HepG2 (cell line): ENCODE data around the gene SETD5. TPM values are rescaled to one million over a fixed set of nuclear protein-coding genes. Genes with fewer than 3 reads are reported as not detected.
A peak's percentile ranks its signal among the peaks of the same experiment; 100 is the strongest.

Experiments used
- CREM ChIP-seq, 2 experiments: sonication (generic) in 1 of 2; formaldehyde crosslinking in 1 of 2; IDR thresholded peaks; 2 replicates each; pipeline versions ENCODE4 v1.4.0 to v1.6.1; 2016 to 2020; ENCODE audit warnings: antibody characterized with exemption in 1 of 2, mild to moderate bottlenecking in 1 of 2, missing genetic modification reagents in 1 of 2
- EHMT2 ChIP-seq: fragments of 200-600 bp; sonication (generic); IDR thresholded peaks from 2 replicates; pipeline ENCODE4 v1.7.0; 2017; ENCODE audit warnings: antibody characterized with exemption, low read depth, low read length, borderline replicate concordance
- FOXM1 ChIP-seq: sonication (generic); formaldehyde crosslinking; IDR thresholded peaks from 2 replicates; pipeline ENCODE4 v1.5.0; 2020; ENCODE audit warnings: missing genetic modification reagents
- FOXO4 ChIP-seq: sonication (generic); formaldehyde crosslinking; conservative IDR thresholded peaks from 2 replicates; pipeline ENCODE4 v1.8.1; 2023; ENCODE audit warnings: missing genetic modification reagents
- HCFC1 ChIP-seq: fragments of 150-350 bp; IDR thresholded peaks from 2 replicates; pipeline ENCODE4 v1.6.1; 2014; ENCODE audit warnings: low read depth, low read length
- HMGA1 ChIP-seq: sonication (generic); formaldehyde crosslinking; conservative IDR thresholded peaks from 2 replicates; pipeline ENCODE4 v1.4.0; 2020; ENCODE audit warnings: missing genetic modification reagents
- KDM2A ChIP-seq: sonication (generic); formaldehyde crosslinking; IDR thresholded peaks from 2 replicates; pipeline ENCODE4 v1.4.0; 2020; ENCODE audit warnings: low read depth, missing genetic modification reagents, borderline replicate concordance
- RAD51 ChIP-seq: fragments of 450-650 bp; IDR thresholded peaks from 2 replicates; pipeline ENCODE4 v1.6.1; 2016; ENCODE audit warnings: borderline replicate concordance
- RFX3 ChIP-seq: IDR thresholded peaks from 2 replicates; pipeline ENCODE4 v1.6.1; 2016; ENCODE audit warnings: missing biosample characterization, missing genetic modification reagents
- SPEN ChIP-seq: sonication (generic); formaldehyde crosslinking; IDR thresholded peaks from 2 replicates; pipeline ENCODE4 v1.5.1; 2020; ENCODE audit warnings: low read depth, mild to moderate bottlenecking, missing genetic modification reagents
- YY1 ChIP-seq: IDR thresholded peaks from 2 replicates; pipeline ENCODE4 v1.6.1; 2011; ENCODE audit warnings: low read length, low read depth, moderate library complexity, mild to moderate bottlenecking; ENCODE audit not compliant: insufficient read depth, insufficient replicate concordance
- ZKSCAN5 ChIP-seq: sonication (generic); formaldehyde crosslinking; IDR thresholded peaks from 2 replicates; pipeline ENCODE4 v1.5.1; 2020; ENCODE audit warnings: mild to moderate bottlenecking, missing genetic modification reagents
- ZNF12 ChIP-seq: sonication (generic); formaldehyde crosslinking; IDR thresholded peaks from 2 replicates; pipeline ENCODE4 v1.5.0; 2020; ENCODE audit warnings: missing genetic modification reagents
- ZNF17 ChIP-seq: sonication (generic); formaldehyde crosslinking; IDR thresholded peaks from 2 replicates; pipeline ENCODE4 v1.5.0; 2020; ENCODE audit warnings: mild to moderate bottlenecking, missing genetic modification reagents
- ZNF317 ChIP-seq: sonication (generic); formaldehyde crosslinking; IDR thresholded peaks from 2 replicates; pipeline ENCODE4 v1.5.0; 2020; ENCODE audit warnings: mild to moderate bottlenecking, missing genetic modification reagents
- ZNF460 ChIP-seq: sonication (generic); formaldehyde crosslinking; IDR thresholded peaks from 2 replicates; pipeline ENCODE4 v1.5.1; 2020; ENCODE audit warnings: missing genetic modification reagents, mild to moderate bottlenecking, borderline replicate concordance
- ZNF614 ChIP-seq: IDR thresholded peaks from 2 replicates; pipeline ENCODE4 v1.6.1; 2018; ENCODE audit warnings: missing biosample characterization, missing genetic modification reagents, inconsistent platforms, borderline replicate concordance
- ZSCAN29 ChIP-seq: sonication (generic); formaldehyde crosslinking; conservative IDR thresholded peaks from 2 replicates; pipeline ENCODE4 v1.4.0; 2020; ENCODE audit warnings: mild to moderate bottlenecking, missing genetic modification reagents
- ZSCAN30 ChIP-seq: sonication (generic); formaldehyde crosslinking; IDR thresholded peaks from 2 replicates; pipeline ENCODE4 v1.5.0; 2020; ENCODE audit warnings: mild to moderate bottlenecking, missing genetic modification reagents
- polyA plus RNA-seq, 8 experiments: library from polyadenylated mRNA; depleted of rRNA in 3 of 8; stranded (reverse) in 7 of 8; unstranded in 1 of 8; fragments of >200 nt; fragmentation: Illumina TruSeq in 4 of 8; extraction: Trizol in 4 of 8; gene quantifications; 2 replicates each; pipeline versions ENCODE4 v1.2.1 to v1.2.3, GENCODE V29; 2011 to 2016; ENCODE audit warnings: low read depth in 4 of 8, missing spikeins in 1 of 8, mixed read lengths in 1 of 8; ENCODE audit not compliant: insufficient read depth in 1 of 8
- total RNA-seq, 5 experiments: library from RNA; depleted of rRNA; stranded (reverse); fragments of >200 nt; fragmentation: Illumina TruSeq; extraction: Trizol; gene quantifications; 2 replicates each; pipeline ENCODE4 v1.2.3, GENCODE V29; 2016; ENCODE audit warnings: low read depth in 1 of 5
- TF ChIP-seq, protein P1 (sequence below): sonication (generic); formaldehyde crosslinking; IDR thresholded peaks from 2 replicates; pipeline ENCODE4 v1.4.0; 2020; ENCODE audit warnings: missing genetic modification reagents
- TF ChIP-seq, protein P2 (sequence below): sonication (generic); formaldehyde crosslinking; conservative IDR thresholded peaks from 2 replicates; pipeline ENCODE4 v1.4.0; 2020; ENCODE audit warnings: missing genetic modification reagents
- TF ChIP-seq, protein P3 (sequence below): sonication (generic); formaldehyde crosslinking; IDR thresholded peaks from 2 replicates; pipeline ENCODE4 v1.4.0; 2020; ENCODE audit warnings: missing genetic modification reagents
- TF ChIP-seq, protein P4 (sequence below): sonication (generic); formaldehyde crosslinking; IDR thresholded peaks from 2 replicates; pipeline ENCODE4 v1.8.1; 2023; ENCODE audit warnings: mild to moderate bottlenecking, missing genetic modification reagents
- TF ChIP-seq, protein P5 (sequence below): IDR thresholded peaks from 2 replicates; pipeline ENCODE4 v1.6.1; 2016; ENCODE audit warnings: control low read depth

The SETD5 gene
- total and polyA plus RNA-seq, 2 of the 13 experiments (the other 11 are each of a cell fraction or from before 2014, with no cell fraction given): 46.8 to 95.8 TPM

GRCh38 chr3:9396301-9396631 lies 1.1 kb upstream of the SETD5 start (continued):
- TF ChIP-seq ZNF17 (CRISPR knock-in tag) (0 out of 2 replicates have a peak, but pooled peaks have one; percentile 71), SPEN (CRISPR knock-in tag) (no peak), RAD51 (no peak), YY1 (peak; percentile 19), KDM2A (CRISPR knock-in tag) (no peak), HCFC1 (no peak), FOXO4 (CRISPR knock-in tag) (no peak), EHMT2 (no peak), ZSCAN29 (CRISPR knock-in tag) (0 out of 2 replicates have a peak, but pooled peaks have one; percentile 52), HMGA1 (CRISPR knock-in tag) (no peak), ZKSCAN5 (CRISPR knock-in tag) (no peak), FOXM1 (CRISPR knock-in tag) (no peak), RFX3 (CRISPR knock-in tag) (no peak), CREM (IDR thresholded peaks at IDR 0.05) (no peak), CREM (CRISPR knock-in tag; IDR thresholded peaks at IDR 0.05) (no peak), ZNF317 (peak; percentile 48; the same call in 1 of the 2 replicates), ZNF460 (CRISPR knock-in tag) (no peak), ZNF614 (CRISPR knock-in tag) (peak; percentile 12; the same call in 1 of the 2 replicates), ZNF12 (CRISPR knock-in tag) (no peak), ZSCAN30 (CRISPR knock-in tag) (0 out of 2 replicates have a peak, but pooled peaks have one; percentile 69)
- TF ChIP-seq, protein P1, sequence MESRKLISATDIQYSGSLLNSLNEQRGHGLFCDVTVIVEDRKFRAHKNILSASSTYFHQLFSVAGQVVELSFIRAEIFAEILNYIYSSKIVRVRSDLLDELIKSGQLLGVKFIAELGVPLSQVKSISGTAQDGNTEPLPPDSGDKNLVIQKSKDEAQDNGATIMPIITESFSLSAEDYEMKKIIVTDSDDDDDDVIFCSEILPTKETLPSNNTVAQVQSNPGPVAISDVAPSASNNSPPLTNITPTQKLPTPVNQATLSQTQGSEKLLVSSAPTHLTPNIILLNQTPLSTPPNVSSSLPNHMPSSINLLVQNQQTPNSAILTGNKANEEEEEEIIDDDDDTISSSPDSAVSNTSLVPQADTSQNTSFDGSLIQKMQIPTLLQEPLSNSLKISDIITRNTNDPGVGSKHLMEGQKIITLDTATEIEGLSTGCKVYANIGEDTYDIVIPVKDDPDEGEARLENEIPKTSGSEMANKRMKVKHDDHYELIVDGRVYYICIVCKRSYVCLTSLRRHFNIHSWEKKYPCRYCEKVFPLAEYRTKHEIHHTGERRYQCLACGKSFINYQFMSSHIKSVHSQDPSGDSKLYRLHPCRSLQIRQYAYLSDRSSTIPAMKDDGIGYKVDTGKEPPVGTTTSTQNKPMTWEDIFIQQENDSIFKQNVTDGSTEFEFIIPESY: no peak
- TF ChIP-seq, protein P2, sequence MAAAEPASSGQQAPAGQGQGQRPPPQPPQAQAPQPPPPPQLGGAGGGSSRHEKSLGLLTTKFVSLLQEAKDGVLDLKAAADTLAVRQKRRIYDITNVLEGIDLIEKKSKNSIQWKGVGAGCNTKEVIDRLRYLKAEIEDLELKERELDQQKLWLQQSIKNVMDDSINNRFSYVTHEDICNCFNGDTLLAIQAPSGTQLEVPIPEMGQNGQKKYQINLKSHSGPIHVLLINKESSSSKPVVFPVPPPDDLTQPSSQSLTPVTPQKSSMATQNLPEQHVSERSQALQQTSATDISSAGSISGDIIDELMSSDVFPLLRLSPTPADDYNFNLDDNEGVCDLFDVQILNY (CRISPR knock-in tag): no peak
- TF ChIP-seq, protein P3, sequence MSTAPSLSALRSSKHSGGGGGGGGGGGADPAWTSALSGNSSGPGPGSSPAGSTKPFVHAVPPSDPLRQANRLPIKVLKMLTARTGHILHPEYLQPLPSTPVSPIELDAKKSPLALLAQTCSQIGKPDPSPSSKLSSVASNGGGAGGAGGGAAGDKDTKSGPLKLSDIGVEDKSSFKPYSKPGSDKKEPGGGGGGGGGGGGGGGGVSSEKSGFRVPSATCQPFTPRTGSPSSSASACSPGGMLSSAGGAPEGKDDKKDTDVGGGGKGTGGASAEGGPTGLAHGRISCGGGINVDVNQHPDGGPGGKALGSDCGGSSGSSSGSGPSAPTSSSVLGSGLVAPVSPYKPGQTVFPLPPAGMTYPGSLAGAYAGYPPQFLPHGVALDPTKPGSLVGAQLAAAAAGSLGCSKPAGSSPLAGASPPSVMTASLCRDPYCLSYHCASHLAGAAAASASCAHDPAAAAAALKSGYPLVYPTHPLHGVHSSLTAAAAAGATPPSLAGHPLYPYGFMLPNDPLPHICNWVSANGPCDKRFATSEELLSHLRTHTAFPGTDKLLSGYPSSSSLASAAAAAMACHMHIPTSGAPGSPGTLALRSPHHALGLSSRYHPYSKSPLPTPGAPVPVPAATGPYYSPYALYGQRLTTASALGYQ: no peak
- TF ChIP-seq, protein P4, sequence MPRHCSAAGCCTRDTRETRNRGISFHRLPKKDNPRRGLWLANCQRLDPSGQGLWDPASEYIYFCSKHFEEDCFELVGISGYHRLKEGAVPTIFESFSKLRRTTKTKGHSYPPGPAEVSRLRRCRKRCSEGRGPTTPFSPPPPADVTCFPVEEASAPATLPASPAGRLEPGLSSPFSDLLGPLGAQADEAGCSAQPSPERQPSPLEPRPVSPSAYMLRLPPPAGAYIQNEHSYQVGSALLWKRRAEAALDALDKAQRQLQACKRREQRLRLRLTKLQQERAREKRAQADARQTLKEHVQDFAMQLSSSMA: peak; percentile 23; the same call in 1 of the 2 replicates
- TF ChIP-seq, protein P5, sequence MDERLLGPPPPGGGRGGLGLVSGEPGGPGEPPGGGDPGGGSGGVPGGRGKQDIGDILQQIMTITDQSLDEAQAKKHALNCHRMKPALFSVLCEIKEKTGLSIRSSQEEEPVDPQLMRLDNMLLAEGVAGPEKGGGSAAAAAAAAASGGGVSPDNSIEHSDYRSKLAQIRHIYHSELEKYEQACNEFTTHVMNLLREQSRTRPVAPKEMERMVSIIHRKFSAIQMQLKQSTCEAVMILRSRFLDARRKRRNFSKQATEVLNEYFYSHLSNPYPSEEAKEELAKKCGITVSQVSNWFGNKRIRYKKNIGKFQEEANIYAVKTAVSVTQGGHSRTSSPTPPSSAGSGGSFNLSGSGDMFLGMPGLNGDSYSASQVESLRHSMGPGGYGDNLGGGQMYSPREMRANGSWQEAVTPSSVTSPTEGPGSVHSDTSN (CRISPR knock-in tag): no peak
